Measurements from ENCODE around the gene WT1.

- no peak for TF ChIP-seq ZNF423 (CRISPR knock-in tag; IDR thresholded peaks at IDR 0.05)
- TF ChIP-seq CTCF (IDR thresholded peaks at IDR 0.05), result no peak
- TF ChIP-seq PRRX2 (CRISPR knock-in tag; IDR thresholded peaks at IDR 0.05), result no peak
- no peak for TF ChIP-seq CREM (CRISPR knock-in tag; IDR thresholded peaks at IDR 0.05)
- TF ChIP-seq NR1H2 (CRISPR knock-in tag; IDR thresholded peaks at IDR 0.05), result no peak
- no peak for TF ChIP-seq MLX (CRISPR knock-in tag; IDR thresholded peaks at IDR 0.05)
- no peak for TF ChIP-seq ATF3 (CRISPR knock-in tag; conservative IDR thresholded peaks at IDR 0.05)
- TF ChIP-seq ZNF263 (CRISPR knock-in tag; IDR thresholded peaks at IDR 0.05; ENCODE audit: low read depth), result no peak
- no peak for TF ChIP-seq USF2 (CRISPR knock-in tag; IDR thresholded peaks at IDR 0.05)
- no peak for TF ChIP-seq E2F5 (CRISPR knock-in tag; IDR thresholded peaks at IDR 0.05)
Measured at GRCh38 chr11:32353884-32354283, 81.5 kb downstream of the WT1 start.
